HG02852 (cell line): ENCODE measurements around the gene SKAP1.
"Not testable (repeated sequence)": the region's sequence is repeated elsewhere in the genome, so short reads cannot be mapped to it uniquely, and the experiment has no call there.

Source experiments
- ATAC-seq: cut with Tn5 transposase; IDR thresholded peaks from one replicate; pipeline ENCODE4 v1.9.1; 2021; ENCODE audit warnings: mild to moderate bottlenecking, moderate library complexity; ENCODE audit not compliant: unreplicated experiment

Gene SKAP1

DNA sequence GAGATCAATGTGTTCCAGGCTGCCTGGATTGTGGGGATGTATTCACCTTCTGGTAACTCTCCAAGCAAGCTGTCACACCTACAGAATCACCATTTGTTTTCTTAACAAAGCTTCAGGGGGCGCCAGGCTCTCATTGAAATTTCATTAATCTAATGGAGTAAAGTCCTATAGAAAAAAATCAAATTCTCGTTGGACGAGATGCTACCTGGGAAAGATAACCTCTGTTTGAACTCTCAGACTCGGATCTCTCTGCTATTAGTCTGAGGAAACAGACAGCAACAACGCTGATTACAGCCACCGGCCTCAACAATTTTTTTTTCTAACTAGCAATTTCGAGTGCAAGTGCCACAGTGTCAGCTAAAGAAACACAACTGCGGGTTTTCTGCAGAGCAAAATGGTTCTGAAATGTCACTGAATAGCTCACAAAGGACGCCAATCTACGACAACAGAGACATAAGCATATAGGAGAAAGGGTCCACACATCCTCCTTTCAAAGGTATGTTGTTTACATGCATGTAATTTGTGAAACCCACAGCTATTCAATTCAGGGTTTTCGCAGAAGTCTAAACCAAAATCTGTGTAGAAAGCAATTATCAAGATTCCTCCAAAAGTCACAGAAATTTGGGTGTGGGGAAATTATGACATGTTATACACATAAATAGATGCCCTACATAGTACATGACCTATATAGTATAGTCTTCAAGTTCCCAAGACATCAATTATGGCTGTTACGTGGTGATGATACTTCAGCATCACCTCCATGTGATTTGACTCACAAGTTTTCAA is 135.8 kb downstream of the SKAP1 start:
- no peak for ATAC-seq

GRCh38 chr17:48293319-48294019 is 136.5 kb downstream of the SKAP1 start:
- no peak for ATAC-seq

DNA sequence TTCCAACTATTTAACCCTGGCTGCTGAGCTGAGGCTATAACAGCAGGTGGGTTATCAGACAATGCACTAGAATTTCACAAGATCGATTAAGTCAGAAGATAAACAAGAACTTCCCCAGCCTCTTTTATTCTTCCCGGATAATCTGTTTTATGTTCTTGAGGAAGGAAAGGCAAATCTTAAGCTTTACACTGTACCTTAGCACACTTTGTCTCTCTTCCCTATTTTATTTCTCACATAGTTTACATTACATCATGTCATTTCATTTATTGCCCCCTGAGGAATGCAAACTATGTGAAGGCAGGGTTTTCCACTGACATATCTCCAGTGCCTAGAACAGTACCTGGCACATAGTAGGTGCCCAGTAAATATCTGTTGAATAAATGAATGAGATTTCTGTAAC is 139.6 kb downstream of the SKAP1 start:
- ATAC-seq: no peak

- ATAC-seq: not testable (repeated sequence)
Observed at GRCh38 chr17:48286917-48287316, 143.1 kb downstream of the SKAP1 start.

DNA sequence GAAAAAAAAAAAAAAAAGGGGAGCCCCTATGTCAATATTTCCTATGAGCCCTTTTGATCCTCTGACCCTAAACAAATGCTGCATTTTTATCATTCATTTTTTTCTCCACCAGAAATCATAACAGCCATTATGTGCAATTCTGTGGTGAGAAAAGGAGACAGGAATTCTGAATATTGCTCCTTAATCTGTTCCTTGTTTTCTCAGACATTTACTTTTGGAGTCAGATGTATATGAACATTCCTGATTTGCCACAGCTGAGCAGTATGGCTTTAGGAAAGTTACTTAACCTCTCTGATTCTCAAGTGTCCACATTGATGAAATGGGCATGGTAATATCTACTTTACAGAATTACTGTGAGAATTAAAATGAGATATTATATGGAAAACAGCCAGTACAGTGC is 144.4 kb downstream of the SKAP1 start:
- no peak for ATAC-seq

DNA sequence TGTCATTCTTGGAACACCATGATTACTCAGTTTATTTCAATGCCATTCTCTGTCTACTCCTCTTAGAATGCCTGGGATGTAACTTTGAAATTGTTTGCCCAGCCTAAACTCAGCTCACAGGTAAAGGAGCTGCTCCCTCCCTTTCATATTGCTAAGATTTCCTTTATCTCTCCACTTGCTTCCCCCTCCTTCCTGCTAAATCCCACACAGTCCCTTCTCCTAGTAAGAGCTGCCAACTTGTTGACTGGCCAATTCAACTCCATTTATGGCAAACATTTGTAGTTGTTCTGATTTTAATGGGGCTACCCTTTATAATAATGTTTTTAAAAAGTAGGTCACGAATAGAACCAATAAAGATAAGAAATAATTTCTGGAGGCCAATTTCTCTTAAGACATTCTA is 146.1 kb downstream of the SKAP1 start:
- ATAC-seq: no peak

DNA sequence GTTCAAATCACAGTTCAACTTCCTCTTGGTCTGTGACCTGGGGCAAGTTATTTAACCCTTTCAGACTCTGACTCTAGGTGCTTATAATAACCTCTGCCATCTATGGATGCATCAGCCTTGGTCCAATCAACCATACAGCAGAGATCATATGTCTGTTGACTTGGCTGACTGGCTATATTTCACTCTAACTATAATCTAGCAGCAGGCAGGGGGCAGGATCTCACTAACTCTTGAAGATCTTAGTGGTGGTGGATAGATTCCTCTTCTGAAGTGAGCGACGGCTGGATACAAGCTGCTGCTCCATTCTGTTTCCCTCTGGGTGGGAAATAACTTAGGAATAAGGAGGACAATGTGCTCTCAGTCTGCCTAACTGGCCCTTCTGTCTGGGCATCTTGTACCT is 146.6 kb downstream of the SKAP1 start:
- no peak for ATAC-seq

- ATAC-seq: no peak
Observed at GRCh38 chr17:48282303-48282702, 147.7 kb downstream of the SKAP1 start.

DNA sequence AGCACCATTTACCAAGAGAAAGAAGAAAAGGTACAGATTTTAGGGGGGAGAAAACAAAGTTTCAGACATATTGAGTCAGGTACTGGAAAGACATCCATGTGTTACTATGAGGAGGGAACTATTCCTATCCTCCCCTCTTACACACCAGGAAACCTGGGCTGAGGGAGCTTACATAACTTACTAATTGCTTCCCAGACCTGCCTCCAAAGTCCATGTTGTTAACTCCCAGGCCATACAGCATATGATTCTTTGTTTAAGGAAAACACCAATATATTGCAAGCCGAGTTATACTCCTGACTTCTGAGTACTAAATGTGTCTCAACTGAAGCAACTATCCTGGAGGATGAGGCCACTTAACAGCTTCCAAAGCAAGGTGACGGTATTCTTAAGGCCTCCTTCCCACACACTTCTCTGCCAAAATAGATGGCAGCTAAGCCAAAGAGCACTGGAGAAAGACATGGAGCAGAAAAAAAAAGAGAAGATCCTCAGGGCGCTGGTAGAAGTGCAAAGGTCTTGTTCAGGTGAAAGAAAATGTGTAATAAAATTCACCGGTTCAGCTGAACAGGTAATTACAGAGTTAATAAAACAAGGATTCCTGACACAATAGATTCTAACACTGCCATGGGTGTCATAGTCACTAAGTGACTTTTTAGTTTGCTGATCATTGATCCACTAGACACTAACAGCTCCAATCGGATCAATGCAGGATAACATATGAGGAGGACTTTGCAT is 151.1 kb downstream of the SKAP1 start:
- ATAC-seq: no peak

GRCh38 chr17:48276776-48277175 is 153.2 kb downstream of the SKAP1 start:
- ATAC-seq: no peak

GRCh38 chr17:48270899-48271298 is 159.1 kb downstream of the SKAP1 start:
- no peak for ATAC-seq

DNA sequence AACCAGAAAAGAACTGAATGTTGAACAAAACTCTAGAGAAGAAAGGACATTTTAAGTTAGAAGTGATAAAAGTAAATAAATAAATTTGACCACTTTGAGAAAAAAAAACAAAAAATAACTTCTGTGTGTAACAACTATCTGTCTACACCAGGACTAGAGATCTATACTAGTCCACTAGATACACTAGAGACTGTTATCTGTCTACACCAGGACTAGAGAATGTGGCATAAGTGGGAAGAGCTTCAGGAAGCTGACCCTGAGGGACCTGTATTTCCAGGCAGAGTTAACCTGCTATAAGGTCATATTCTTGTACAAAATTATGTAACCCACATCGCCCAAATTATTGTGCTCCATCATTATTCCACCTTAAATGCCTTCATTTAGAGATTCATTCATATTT is 160.8 kb downstream of the SKAP1 start:
- no peak for ATAC-seq

- ATAC-seq: no peak
Observed at GRCh38 chr17:48263731-48264035, 166.3 kb downstream of the SKAP1 start.

- ATAC-seq: no peak
Observed at GRCh38 chr17:48262982-48263730, 166.9 kb downstream of the SKAP1 start.

GRCh38 chr17:48261297-48261880 is 168.6 kb downstream of the SKAP1 start:
- ATAC-seq: no peak

GRCh38 chr17:48259694-48260291 is 170.2 kb downstream of the SKAP1 start:
- ATAC-seq: no peak

GRCh38 chr17:48258331-48258730 is 171.7 kb downstream of the SKAP1 start:
- ATAC-seq: no peak

DNA sequence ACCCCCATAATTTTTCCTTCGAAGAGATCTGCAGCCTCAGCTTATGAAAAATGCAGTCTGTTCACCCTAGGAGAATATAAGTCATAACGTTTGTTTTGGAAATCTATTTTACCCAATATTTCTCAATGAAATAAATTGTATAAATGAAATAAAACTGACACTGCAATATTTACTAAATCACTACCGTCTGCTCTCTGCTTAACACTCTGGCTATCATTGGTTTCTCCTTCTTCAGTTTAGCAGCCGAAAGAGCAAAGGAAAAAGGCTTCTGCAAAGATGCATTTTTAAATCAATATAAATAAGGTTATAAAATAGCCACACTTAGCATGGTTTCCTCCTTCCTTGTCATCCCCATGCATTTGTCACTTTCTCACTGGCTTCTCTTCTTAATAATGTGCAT is 174.3 kb downstream of the SKAP1 start:
- ATAC-seq: no peak

DNA sequence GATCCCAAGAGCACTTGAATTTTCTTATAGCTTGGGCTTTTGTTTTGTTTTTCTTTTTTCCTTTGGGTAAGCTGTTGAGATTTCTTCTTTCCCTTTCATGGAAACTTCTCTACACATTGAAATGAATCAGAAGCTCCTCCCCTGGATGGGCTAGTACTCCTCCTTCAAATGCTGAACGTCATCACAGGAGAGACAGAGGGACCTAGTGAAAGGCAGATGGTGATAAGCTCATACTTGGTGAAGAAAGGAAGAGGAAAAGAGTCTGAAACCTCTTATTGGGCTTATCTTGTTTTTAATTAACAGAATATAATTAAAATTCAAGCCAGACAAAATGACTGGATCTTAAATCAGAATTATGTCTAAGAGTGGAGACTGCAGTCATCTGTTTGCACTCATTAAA is 175.1 kb downstream of the SKAP1 start:
- ATAC-seq: no peak

- no peak for ATAC-seq
Observed at GRCh38 chr17:48253975-48254374, 176.0 kb downstream of the SKAP1 start.

GRCh38 chr17:48251950-48252349 is 178.1 kb downstream of the SKAP1 start:
- ATAC-seq: no peak
